ENCODE results near the gene GNB1.

DNA sequence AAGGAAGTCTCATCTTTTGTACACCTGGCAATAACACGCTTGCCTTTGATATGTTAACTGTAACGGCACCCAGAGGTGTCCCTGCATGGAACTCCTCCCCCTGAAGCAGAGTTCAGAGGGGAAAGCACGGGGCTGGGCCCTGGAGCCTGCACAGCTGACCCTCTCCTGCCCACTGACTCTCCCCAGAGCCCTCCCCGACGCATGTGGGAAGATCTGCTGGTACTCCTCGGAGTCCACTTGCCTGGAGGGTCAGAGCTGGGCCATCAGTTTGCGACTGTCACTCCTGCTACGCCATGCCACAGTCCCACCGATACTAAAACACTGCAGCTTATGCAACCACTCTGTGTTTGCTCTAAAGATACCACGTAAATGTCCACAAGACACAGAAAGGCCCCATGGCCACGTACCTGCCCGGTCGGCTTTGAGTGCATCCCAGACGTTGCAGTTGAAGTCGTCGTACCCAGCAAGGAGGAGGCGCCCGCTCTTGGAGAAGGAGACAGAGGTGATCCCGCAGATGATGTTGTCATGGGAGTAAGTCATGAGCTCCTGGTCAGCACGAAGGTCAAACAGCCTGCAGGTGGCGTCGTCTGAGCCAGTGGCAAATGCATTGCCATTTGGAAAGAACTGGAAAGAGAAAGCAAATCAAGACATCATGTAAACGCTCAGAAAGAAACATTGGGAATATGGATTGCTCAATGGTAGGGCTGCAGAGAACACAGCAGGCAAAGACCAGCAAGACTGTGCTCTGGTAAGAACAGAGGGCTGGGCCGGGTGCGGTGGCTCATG is 102.0 kb downstream of the GNB1 start:
- TF ChIP-seq CTCF (IDR thresholded peaks at IDR 0.05) (peak in 5 of 6 experiments; percentile 16 to 42 (median 40)), POLR2A (IDR thresholded peaks at IDR 0.05) (no peak)

Data from adrenal gland (tissue), 5 donors.